MV-4-11 (cell line): ENCODE results near the gene ZNF529.
"Not testable (repeated sequence)": the region's sequence is repeated elsewhere in the genome, so short reads cannot be mapped to it uniquely, and the experiment has no call there.

Experiments used
- DNase-seq: peaks from one replicate; lab custom pipeline; 2025; lab: John Stamatoyannopoulos, UW

Gene ZNF529

GRCh38 chr19:36573020-36573894, at the start of gene ZNF529:
Gene ZNF529 (minus strand): TSS chr19:36573292. CDS start chr19:36572346, 946 bp downstream.
- DNase-seq, result peak; percentile 92

GRCh38 chr19:36605877-36606478, 32.9 kb upstream of the ZNF529 start:
- no peak for DNase-seq

GRCh38 chr19:36605101-36605876, 32.2 kb upstream of the ZNF529 start, which contains the start of gene ZNF382:
Gene ZNF382 (plus strand): TSS chr19:36605313. CDS start chr19:36609915, 4,602 bp downstream.
- peak; percentile 45 for DNase-seq

- DNase-seq, result peak; percentile 63
Measured at GRCh38 chr19:36604656-36605100, 31.6 kb upstream of the ZNF529 start.

GRCh38 chr19:36602681-36603080, 29.6 kb upstream of the ZNF529 start:
- not testable (repeated sequence) for DNase-seq

GRCh38 chr19:36579255-36579654, 6.2 kb upstream of the ZNF529 start:
- DNase-seq, result no peak

- DNase-seq, result no peak
Measured at GRCh38 chr19:36577271-36577996, 4.3 kb upstream of the ZNF529 start.

- DNase-seq, result no peak
Measured at GRCh38 chr19:36574741-36575140, 1.6 kb upstream of the ZNF529 start.

GRCh38 chr19:36573895-36574720, 1.0 kb upstream of the ZNF529 start:
- DNase-seq, result no peak

- no peak for DNase-seq
Measured at GRCh38 chr19:36572593-36573019, 486 bp downstream of the ZNF529 start.

- DNase-seq, result no peak
Measured at GRCh38 chr19:36564391-36564790, 8.7 kb downstream of the ZNF529 start.

GRCh38 chr19:36547001-36547732, 25.9 kb downstream of the ZNF529 start:
- DNase-seq, result peak; percentile 41

GRCh38 chr19:36528921-36529518, 44.1 kb downstream of the ZNF529 start:
- no peak for DNase-seq

GRCh38 chr19:36528194-36528920, 44.7 kb downstream of the ZNF529 start, which contains the start of gene ZNF260:
Gene ZNF260 (minus strand): TSS chr19:36528271. CDS start chr19:36515238, 13,033 bp downstream.
- DNase-seq, result peak; percentile 97

- DNase-seq, result no peak
Measured at GRCh38 chr19:36527873-36528193, 45.3 kb downstream of the ZNF529 start.

- no peak for DNase-seq
Measured at GRCh38 chr19:36527341-36527740, 45.8 kb downstream of the ZNF529 start.

- no peak for DNase-seq
Measured at GRCh38 chr19:36526581-36526980, 46.5 kb downstream of the ZNF529 start.

- DNase-seq, result no peak
Measured at GRCh38 chr19:36524617-36525016, 48.5 kb downstream of the ZNF529 start.
